Ovary (tissue), 9 donors: ENCODE measurements around the gene CCDC40. TPM values are rescaled to one million over a fixed set of nuclear protein-coding genes. Genes with fewer than 3 reads are reported as not detected.

ENCODE experiments used
- DNase-seq, 5 donors: peaks; one replicate each; pipeline ENCODE4 v3.0.0-alpha.2; 2019 to 2020
- H3K27ac ChIP-seq, 2 donors: fragments of 200-600 bp; one replicate each; pipeline versions ENCODE4 v1.5.1 to v1.8.0; 2019 to 2022
- H3K27me3 ChIP-seq: fragments of 200-600 bp; one replicate; pipeline ENCODE4 v1.8.0; 2022
- H3K36me3 ChIP-seq: fragments of 200-600 bp; sonication (generic); one replicate; pipeline ENCODE4 v1.5.1; 2019
- H3K4me1 ChIP-seq: one replicate; pipeline ENCODE4 v1.8.1; 2013; ENCODE audit warnings: mild to moderate bottlenecking, moderate library complexity; ENCODE audit not compliant: insufficient read depth
- H3K4me3 ChIP-seq: fragments of 200-600 bp; sonication (generic); one replicate; pipeline ENCODE4 v1.5.1; 2017
- H3K9me3 ChIP-seq, 2 donors: fragments of 200-600 bp in 1 of 2; sonication (generic) in 1 of 2; one replicate each; pipeline versions ENCODE4 v1.5.1 to v1.8.1; 2013 to 2019; ENCODE audit warnings: mild to moderate bottlenecking in 1 of 2, moderate library complexity in 1 of 2
- CTCF ChIP-seq, 3 donors: fragments of 450-650 bp in 2 of 3; fragments of 200-600 bp in 1 of 3; IDR thresholded peaks; one replicate each; pipeline versions ENCODE4 v1.5.1 to v1.8.0; 2016 to 2022; ENCODE audit warnings: antibody characterized with exemption in 3 of 3, mild to moderate bottlenecking in 1 of 3
- EP300 ChIP-seq: sonication (generic); formaldehyde crosslinking; IDR thresholded peaks from one replicate; pipeline ENCODE4 v1.6.1; 2017; ENCODE audit warnings: antibody characterized with exemption
- POLR2A ChIP-seq: fragments of 450-650 bp; IDR thresholded peaks from one replicate; pipeline ENCODE4 v1.6.1; 2017; ENCODE audit warnings: antibody characterized with exemption, mild to moderate bottlenecking, moderate library complexity
- WGBS, 3 donors: extraction: QIAGEN DNeasy Blood & Tissue Kit in 1 of 3; methylation state at CpG; one replicate each; pipeline versions ENCODE4 v1.1.5 to v1.1.7; 2013 to 2017; 5-methylcytosine and 5-hydroxymethylcytosine counted together
- intact Hi-C, 4 donors: fragments of 100-400 bp; cut with DNase I; formaldehyde crosslinking; loops; one replicate each; pipeline versions ENCODE4 v1.11.0 to v1.15.1; 2022 to 2023
- polyA plus RNA-seq, 2 donors: library from polyadenylated mRNA; stranded (reverse); fragments of 200-250 nt in 1 of 2; fragments of 350-450 nt in 1 of 2; fragmentation: Illumina TruSeq in 1 of 2; extraction: RNeasy Lipid Tissue Mini Kit (QIAGEN cat#74804) in 1 of 2; gene quantifications; one replicate each; pipeline ENCODE4 v1.2.3, GENCODE V29; 2013 to 2014
- total RNA-seq, 7 donors: library from RNA; depleted of rRNA in 2 of 7; stranded (reverse); fragments of >200 nt in 2 of 7; fragmentation: NEBNext Ultra II Directional in 3 of 7; extraction: Animal tissue kit (Norgen Biotek cat#: 25700) in 3 of 7; gene quantifications; one replicate each; pipeline versions ENCODE4 v1.1.0 to v1.2.4, GENCODE V29; 2016 to 2023
- donor health status: DM: no; HTN: no; CAD: no; lungs with moderate emphysema.
- donor health status: DM: no; HTN: no; CAD: no.
- donor health status: Bipolar disorder and iron deficiency.
- donor health status: DM: yes; HTN: yes; CAD: no.
- donor health status: DM: no; HTN: no; CAD: no.
- donor health status: DM: yes; HTN: yes; CAD: no.

Gene CCDC40
- total and polyA plus RNA-seq, 9 donors: 1.5 to 27.8 (median 6.0) TPM

DNA sequence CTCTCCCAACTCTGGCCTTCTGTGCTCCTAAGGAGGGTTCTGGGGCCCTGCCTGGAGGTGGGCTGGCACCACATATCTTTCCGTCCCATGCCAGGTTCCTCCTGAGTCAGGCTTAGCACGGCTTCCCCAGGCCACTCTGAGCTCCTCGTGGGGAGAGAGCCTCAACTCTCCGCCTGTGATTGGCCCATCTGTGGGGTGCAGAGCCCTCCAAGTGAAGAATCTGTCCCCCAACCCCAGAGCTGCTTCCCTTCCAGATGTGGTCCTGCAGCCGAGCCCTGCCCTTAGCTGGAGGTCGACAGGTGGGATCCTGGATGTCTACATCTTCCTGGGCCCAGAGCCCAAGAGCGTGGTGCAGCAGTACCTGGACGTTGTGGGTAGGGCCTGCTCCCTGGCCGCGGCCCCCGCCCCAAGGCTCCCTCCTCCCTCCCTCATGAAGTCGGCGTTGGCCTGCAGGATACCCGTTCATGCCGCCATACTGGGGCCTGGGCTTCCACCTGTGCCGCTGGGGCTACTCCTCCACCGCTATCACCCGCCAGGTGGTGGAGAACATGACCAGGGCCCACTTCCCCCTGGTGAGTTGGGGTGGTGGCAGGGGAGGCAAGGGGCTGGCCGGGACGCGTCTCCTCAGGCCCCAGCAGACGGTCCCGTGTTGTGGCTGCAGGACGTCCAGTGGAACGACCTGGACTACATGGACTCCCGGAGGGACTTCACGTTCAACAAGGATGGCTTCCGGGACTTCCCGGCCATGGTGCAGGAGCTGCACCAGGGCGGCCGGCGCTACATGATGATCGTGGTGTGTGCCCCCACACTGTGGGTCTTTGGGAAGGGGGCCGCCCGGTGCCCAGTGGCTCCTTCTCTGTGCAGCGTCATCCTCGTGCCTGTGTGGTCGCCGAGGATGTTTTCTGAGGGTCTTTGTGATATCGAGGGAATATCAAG lies 71.9 kb downstream of the CCDC40 start:
- Histone ChIP-seq H3K4me3 (no peak overlapping the region), H3K27me3 (no peaks in the 10 kb centered on the region), H3K27ac (no peak overlapping the region), H3K4me1 (peaks cover 5% of the 10 kb centered on the region), H3K36me3 (no peaks in the 10 kb centered on the region), H3K9me3 (no peaks in the 10 kb centered on the region)
- intact Hi-C loops: no loop called here
- TF ChIP-seq EP300 (no peak), POLR2A (no peak), CTCF (IDR thresholded peaks at IDR 0.05) (no peak)
- 89 to 91% (median 90%) methylated on average over 40 of the region's 40 CpGs for WGBS, 3 donors
- peak in 3 of 5 donors; percentile 16 to 30 (median 20) for DNase-seq

DNA sequence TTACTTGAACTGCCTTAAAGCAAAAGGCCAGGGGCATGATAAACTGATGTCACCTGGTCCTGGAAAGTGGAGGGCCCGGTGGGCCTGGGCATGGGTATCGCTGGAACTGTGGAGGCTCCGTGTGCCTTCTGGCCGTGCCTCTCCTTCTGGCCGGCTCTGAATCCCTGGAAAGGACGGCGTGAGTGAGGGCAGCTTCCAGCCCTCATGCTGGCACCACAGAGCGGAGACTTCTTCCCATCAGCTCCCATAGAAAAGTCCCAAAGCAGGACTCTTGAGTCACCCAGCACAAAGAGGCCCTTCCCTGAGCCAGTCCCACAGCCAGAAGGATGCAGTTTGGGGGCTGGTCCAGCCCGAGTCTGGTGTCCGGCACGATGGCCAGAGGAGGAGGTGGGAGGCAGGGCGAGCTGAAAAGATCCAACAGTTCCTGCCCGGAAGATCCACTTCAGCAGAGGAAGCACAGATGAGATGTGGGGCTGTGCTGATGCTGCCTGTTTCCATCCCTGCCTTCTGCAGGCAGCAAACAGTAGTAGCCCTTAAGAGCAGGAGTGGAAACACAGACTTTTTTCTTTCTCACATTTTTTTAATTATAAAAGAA lies 72.7 kb downstream of the CCDC40 start:
- H3K9me3 ChIP-seq: no peaks in the 10 kb centered on the region
- peak in 1 of 5 donors; percentile 19 for DNase-seq
- H3K4me3 ChIP-seq: no peak overlapping the region
- TF ChIP-seq POLR2A: no peak
- no peak for TF ChIP-seq CTCF (IDR thresholded peaks at IDR 0.05)
- TF ChIP-seq EP300: no peak
- peaks cover 5% of the 10 kb centered on the region for H3K4me1 ChIP-seq
- intact Hi-C loops: no loop called here
- WGBS, 3 donors: 84 to 90% (median 84%) methylated on average over 13 of the region's 13 CpGs
- no peaks in the 10 kb centered on the region for H3K36me3 ChIP-seq
- no peaks in the 10 kb centered on the region for H3K27me3 ChIP-seq
- H3K27ac ChIP-seq: no peak overlapping the region

- Histone ChIP-seq H3K27me3 (no peaks in the 10 kb centered on the region), H3K4me3 (no peak overlapping the region), H3K27ac (no peak overlapping the region), H3K36me3 (no peaks in the 10 kb centered on the region), H3K9me3 (no peaks in the 10 kb centered on the region), H3K4me1 (peaks cover 3% of the 10 kb centered on the region)
- intact Hi-C loops: no loop called here
- DNase-seq: peak in 2 of 5 donors; percentile 21 to 31
- WGBS, 3 donors: 84 to 89% (median 85%) methylated on average over 30 of the region's 30 CpGs
- TF ChIP-seq EP300 (no peak), POLR2A (no peak), CTCF (IDR thresholded peaks at IDR 0.05) (no peak)
Measured at GRCh38 chr17:80109713-80110446, 73.4 kb downstream of the CCDC40 start.

- 74 to 88% (median 78%) methylated on average over 9 of the region's 9 CpGs for WGBS, 3 donors
- Histone ChIP-seq H3K27me3 (no peaks in the 10 kb centered on the region), H3K4me3 (no peak overlapping the region), H3K36me3 (no peaks in the 10 kb centered on the region), H3K4me1 (peaks cover 2% of the 10 kb centered on the region), H3K27ac (no peak overlapping the region), H3K9me3 (no peaks in the 10 kb centered on the region)
- TF ChIP-seq EP300 (no peak), CTCF (IDR thresholded peaks at IDR 0.05) (no peak), POLR2A (no peak)
- intact Hi-C loops: no loop called here
- no peak for DNase-seq
Measured at GRCh38 chr17:80110447-80110812, 74.0 kb downstream of the CCDC40 start.
